Endothelial cell of umbilical vein (primary cell): ENCODE data around the gene SEC63. TPM values are rescaled to one million over a fixed set of nuclear protein-coding genes. Genes with fewer than 3 reads are reported as not detected.

Source experiments
- BruUV-seq: library from RNA; stranded (reverse); fragments of 400-500 nt; replicated peaks from 2 replicates; lab custom pipeline; 2021; lab: Mats Ljungman, UMichigan
- CTCF ChIA-PET: fragments of 300-600, 350-600 bp; sonication (Branson Sonifier 250); formaldehyde crosslinking; loops from one replicate; lab custom pipeline; 2021; ENCODE audit warnings: antibody characterized with exemption, inconsistent platforms; lab: Charles Lee
- POLR2A ChIA-PET: fragments of 300-600, 350-600 bp; sonication (Branson Sonifier 250); formaldehyde crosslinking; loops from one replicate; lab custom pipeline; 2021; ENCODE audit warnings: antibody characterized with exemption, inconsistent platforms; lab: Charles Lee
- DNase-seq: peaks from one replicate; pipeline ENCODE4 v3.0.0-alpha.2; 2011; ENCODE audit warnings: low read depth, low spot score
- FAIRE-seq: peaks from 2 replicates; lab custom pipeline; 2011; peaks lifted over from hg19 to GRCh38; lab: Jason Lieb, UNC
- H2AFZ ChIP-seq: 2 replicates; pipeline ENCODE4 v1.6.0; 2012; ENCODE audit warnings: low read depth, low read length, control low read depth, inconsistent platforms
- H3K27ac ChIP-seq: 2 replicates; pipeline ENCODE4 v1.5.1; 2011; ENCODE audit warnings: low read depth, mild to moderate bottlenecking, control low read depth, low read length, moderate library complexity; ENCODE audit not compliant: insufficient read depth
- H3K27me3 ChIP-seq, 2 experiments: 2 replicates each; pipeline versions ENCODE4 v1.6.0 to v1.6.1; 2011; ENCODE audit warnings: low read length in 2 of 2, mixed read lengths in 1 of 2; ENCODE audit not compliant: control insufficient read depth in 2 of 2, insufficient read depth in 2 of 2
- H3K36me3 ChIP-seq, 2 experiments: 2 replicates in 1 of 2; 3 replicates in 1 of 2; pipeline ENCODE4 v1.5.1; 2011; ENCODE audit warnings: low read length in 2 of 2, mild to moderate bottlenecking in 1 of 2, moderate library complexity in 1 of 2; ENCODE audit not compliant: control insufficient read depth in 2 of 2, insufficient read depth in 2 of 2; ENCODE audit errors: extremely low read depth in 1 of 2
- H3K4me1 ChIP-seq: 3 replicates; pipeline ENCODE4 v1.5.1; 2011; ENCODE audit warnings: mild to moderate bottlenecking, low read length; ENCODE audit not compliant: control insufficient read depth, insufficient read depth; ENCODE audit errors: extremely low read depth
- H3K4me2 ChIP-seq: 2 replicates; pipeline ENCODE4 v1.6.1; 2011; ENCODE audit warnings: low read length, control low read depth, mixed read lengths; ENCODE audit not compliant: insufficient read depth
- H3K4me3 ChIP-seq, 3 experiments: fragments of 200-600 bp in 1 of 3; sonication (generic), shearing (Covaris generic) in 1 of 3; replicated peaks in 1 of 3; 2 replicates each; pipeline ENCODE4 v1.5.1; 2011 to 2016; ENCODE audit warnings: control low read depth in 3 of 3, low read length in 3 of 3, mild to moderate bottlenecking in 2 of 3, inconsistent platforms in 1 of 3, low read depth in 1 of 3, moderate library complexity in 1 of 3; ENCODE audit not compliant: insufficient read depth in 1 of 3
- H3K79me2 ChIP-seq: 2 replicates; pipeline ENCODE4 v1.6.0; 2012; ENCODE audit warnings: low read length, inconsistent platforms; ENCODE audit not compliant: control insufficient read depth, insufficient read depth
- H3K9ac ChIP-seq: replicated peaks from 2 replicates; pipeline ENCODE3; 2011; ENCODE audit warnings: low read length, control low read depth; ENCODE audit not compliant: insufficient read depth; ENCODE audit errors: extremely low read depth
- H3K9me1 ChIP-seq: replicated peaks from 3 replicates; pipeline ENCODE4 v1.6.0; 2011; ENCODE audit warnings: mild to moderate bottlenecking, low read length; ENCODE audit not compliant: control insufficient read depth, insufficient read depth; ENCODE audit errors: extremely low read depth
- H3K9me3 ChIP-seq: replicated peaks from 2 replicates; pipeline ENCODE4 v1.5.1; 2012; ENCODE audit warnings: low read length, inconsistent platforms; ENCODE audit not compliant: control insufficient read depth, insufficient read depth
- H4K20me1 ChIP-seq: replicated peaks from 2 replicates; pipeline ENCODE3; 2011; ENCODE audit warnings: mild to moderate bottlenecking, low read length; ENCODE audit not compliant: control insufficient read depth, insufficient read depth; ENCODE audit errors: extremely low read depth
- EZH2 ChIP-seq: IDR thresholded peaks from 2 replicates; pipeline ENCODE4 v1.6.1; 2012; ENCODE audit warnings: borderline replicate concordance, low read depth, mild to moderate bottlenecking, moderate library complexity, low read length, inconsistent platforms; ENCODE audit not compliant: severe bottlenecking
- FOS ChIP-seq: IDR thresholded peaks from 2 replicates; pipeline ENCODE4 v1.6.1; 2011; ENCODE audit warnings: mild to moderate bottlenecking, low read length, moderate library complexity, borderline replicate concordance; ENCODE audit not compliant: insufficient read depth
- GATA2 ChIP-seq: IDR thresholded peaks from 2 replicates; pipeline ENCODE4 v1.7.0; 2011; ENCODE audit warnings: low read depth, mild to moderate bottlenecking, moderate library complexity, mixed read lengths, low read length; ENCODE audit not compliant: insufficient read length, insufficient read depth
- JUN ChIP-seq: IDR thresholded peaks from 2 replicates; pipeline ENCODE4 v1.6.1; 2011; ENCODE audit warnings: borderline replicate concordance, low read depth; ENCODE audit not compliant: insufficient read length, insufficient read depth
- MAX ChIP-seq: IDR thresholded peaks from 2 replicates; pipeline ENCODE4 v1.6.1; 2011; ENCODE audit not compliant: insufficient read depth, insufficient read length
- MYC ChIP-seq: IDR thresholded peaks from one replicate; pipeline ENCODE4 v1.6.1; 2011; ENCODE audit warnings: mild to moderate bottlenecking, low read depth, low read length
- POLR2A ChIP-seq: IDR thresholded peaks from 2 replicates; pipeline ENCODE4 v1.6.1; 2012; ENCODE audit warnings: low read depth, mild to moderate bottlenecking, control low read depth, low read length
- POLR2AphosphoS5 ChIP-seq: IDR thresholded peaks from 2 replicates; pipeline ENCODE4 v1.6.1; 2012; ENCODE audit warnings: low read depth, mild to moderate bottlenecking, control low read depth, low read length, moderate library complexity; ENCODE audit not compliant: insufficient read depth
- dilution Hi-C: fragments of 300-500 bp; cut with MboI; formaldehyde crosslinking; loops from one replicate; pipeline ENCODE4 v1.15.0; 2019; ENCODE audit warnings: low sequenced_read_pairs; ENCODE audit not compliant: extremely low pct_ligation_motif_present
- intact Hi-C: fragments of 100-400 bp; cut with micrococcal nuclease; formaldehyde crosslinking; loops from one replicate; pipeline ENCODE4 v1.10.0; 2022
- polyA plus RNA-seq, 4 experiments: library from polyadenylated mRNA; depleted of rRNA in 3 of 4; stranded (reverse) in 3 of 4; unstranded in 1 of 4; fragments of >200 nt; gene quantifications; 2 replicates each; pipeline versions ENCODE4 v1.2.1 to v1.2.3, GENCODE V29; 2011 to 2012; ENCODE audit warnings: missing spikeins in 1 of 4
- total RNA-seq: library from RNA; stranded (reverse); gene quantifications from 2 replicates; pipeline ENCODE4 v1.2.3, GENCODE V29; 2021
- TF ChIP-seq, protein P1 (sequence below), 2 donors: IDR thresholded peaks; 1 replicate in 1 of 2; 2 replicates in 1 of 2; pipeline ENCODE4 v1.5.1; 2011; ENCODE audit warnings: low read length in 2 of 2, mild to moderate bottlenecking in 2 of 2, moderate library complexity in 2 of 2, control low read depth in 1 of 2, inconsistent platforms in 1 of 2, low read depth in 1 of 2; ENCODE audit not compliant: insufficient read depth in 1 of 2; ENCODE audit errors: extremely low read depth in 1 of 2

SEC63 gene
- total and polyA plus RNA-seq, 2 donors (not counting 3 experiments of a cell fraction or from before 2014, with no cell fraction given), result 14.8 to 132 TPM

- Histone ChIP-seq H3K27ac (no peak overlapping the region), H3K4me1 (no peaks in the 10 kb centered on the region), H4K20me1 (no peaks in the 10 kb centered on the region), H3K9me1 (no peaks in the 10 kb centered on the region), H3K79me2 (no peaks in the 10 kb centered on the region), H3K36me3 (no peaks in the 10 kb centered on the region), H3K9me3 (no peaks in the 10 kb centered on the region), H2AFZ (no peak overlapping the region), H3K4me2 (no peak overlapping the region), H3K9ac (no peak overlapping the region), H3K4me3 (no peak overlapping the region), H3K27me3 (peaks cover 0 to 2% of the 10 kb centered on the region in 2 experiments)
- intact Hi-C loops (no loop called here), dilution Hi-C loops (no loop called here)
- ChIA-PET POLR2A (no interaction called here), CTCF (no interaction called here)
- no TSS peak for BruUV-seq
- no peak for TF ChIP-seq POLR2A
- TF ChIP-seq, protein P1, sequence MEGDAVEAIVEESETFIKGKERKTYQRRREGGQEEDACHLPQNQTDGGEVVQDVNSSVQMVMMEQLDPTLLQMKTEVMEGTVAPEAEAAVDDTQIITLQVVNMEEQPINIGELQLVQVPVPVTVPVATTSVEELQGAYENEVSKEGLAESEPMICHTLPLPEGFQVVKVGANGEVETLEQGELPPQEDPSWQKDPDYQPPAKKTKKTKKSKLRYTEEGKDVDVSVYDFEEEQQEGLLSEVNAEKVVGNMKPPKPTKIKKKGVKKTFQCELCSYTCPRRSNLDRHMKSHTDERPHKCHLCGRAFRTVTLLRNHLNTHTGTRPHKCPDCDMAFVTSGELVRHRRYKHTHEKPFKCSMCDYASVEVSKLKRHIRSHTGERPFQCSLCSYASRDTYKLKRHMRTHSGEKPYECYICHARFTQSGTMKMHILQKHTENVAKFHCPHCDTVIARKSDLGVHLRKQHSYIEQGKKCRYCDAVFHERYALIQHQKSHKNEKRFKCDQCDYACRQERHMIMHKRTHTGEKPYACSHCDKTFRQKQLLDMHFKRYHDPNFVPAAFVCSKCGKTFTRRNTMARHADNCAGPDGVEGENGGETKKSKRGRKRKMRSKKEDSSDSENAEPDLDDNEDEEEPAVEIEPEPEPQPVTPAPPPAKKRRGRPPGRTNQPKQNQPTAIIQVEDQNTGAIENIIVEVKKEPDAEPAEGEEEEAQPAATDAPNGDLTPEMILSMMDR (IDR thresholded peaks at IDR 0.05; ENCODE audit: extremely low read depth in 1 of 2, insufficient read depth in 1 of 2, low read depth in 1 of 2, low read length in 2 of 2), result no peak
- TF ChIP-seq EZH2, result no peak
- no peak for TF ChIP-seq MAX
- no peak for TF ChIP-seq FOS
- TF ChIP-seq POLR2AphosphoS5, result no peak
- TF ChIP-seq GATA2, result no peak
- TF ChIP-seq MYC, result no peak
- no peak for TF ChIP-seq JUN
- no peak for FAIRE-seq
- DNase-seq, result no peak
Observed at GRCh38 chr6:107999341-107999740, 41.3 kb upstream of the SEC63 start.
